PC-3 (cell line): ENCODE results near the gene TUT1.

Experiments
- CTCF ChIP-seq: fragments of 300-600 bp; sonication (generic); conservative IDR thresholded peaks from 2 replicates; pipeline ENCODE4 v1.5.1; 2017; ENCODE audit warnings: antibody characterized with exemption, low read depth, mild to moderate bottlenecking, low read length
- EZH2 ChIP-seq: fragments of 300-600 bp; sonication (generic); IDR thresholded peaks from one replicate; pipeline ENCODE4 v1.6.1; 2017; ENCODE audit warnings: antibody characterized with exemption, mild to moderate bottlenecking, low read length; ENCODE audit not compliant: unreplicated experiment

- TF ChIP-seq EZH2 (no peak), CTCF (no peak)
These were observed 35.7 kb downstream of the TUT1 start for GRCh38 chr11:62555464-62556107.
